GM12892 (cell line): ENCODE results near the gene TCHH.

Experiments
- POLR2A ChIP-seq: IDR thresholded peaks from 2 replicates; pipeline ENCODE4 v1.6.1; 2011; ENCODE audit warnings: low read depth, low read length, control low read depth
- POLR2AphosphoS5 ChIP-seq: IDR thresholded peaks from 2 replicates; pipeline ENCODE4 v1.6.1; 2011; ENCODE audit warnings: low read depth, low read length, control low read depth
- TAF1 ChIP-seq: IDR thresholded peaks from 2 replicates; pipeline ENCODE4 v1.6.1; 2011; ENCODE audit warnings: low read depth, mild to moderate bottlenecking, control low read depth, low read length, borderline replicate concordance

DNA sequence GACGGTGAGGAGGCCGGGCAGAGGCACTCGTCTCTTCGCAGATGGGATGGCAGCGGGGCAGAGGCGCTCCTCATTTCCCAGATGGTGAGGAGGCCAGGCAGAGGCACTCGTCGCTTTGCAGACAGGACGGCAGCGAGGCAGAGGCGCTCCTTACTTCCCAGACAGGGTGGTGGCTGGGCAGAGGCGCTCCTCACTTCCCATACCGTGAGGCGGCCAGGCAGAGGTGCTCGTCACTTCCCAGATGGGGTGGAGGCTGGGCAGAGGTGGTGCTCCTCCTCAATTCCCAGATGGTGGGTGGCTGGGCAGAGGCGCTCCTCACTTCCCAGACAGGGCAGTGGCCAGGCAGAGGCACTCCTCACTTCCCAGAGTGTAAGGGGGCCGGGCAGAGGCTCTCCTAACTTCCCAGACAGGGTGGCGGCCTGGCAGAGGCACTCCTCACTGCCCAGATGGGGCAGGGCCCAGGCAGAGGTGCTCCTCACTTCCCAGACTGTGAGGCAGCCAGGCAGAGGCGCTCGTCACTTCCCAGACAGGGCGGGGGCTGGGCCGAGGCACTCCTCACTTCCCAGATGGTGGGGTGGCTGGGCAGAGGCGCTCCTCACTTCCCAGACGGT, 36.3 kb downstream of the TCHH start:
- TF ChIP-seq TAF1 = no peak
- no peak for TF ChIP-seq POLR2A
- TF ChIP-seq POLR2AphosphoS5 = no peak
